Stimulated activated naive CD4-positive, alpha-beta T cell (primary cell): ENCODE results near the gene NAP1L1.

Experiments used
- DNase-seq, 6 experiments: peaks; one replicate each; lab custom pipeline; 2025; lab: John Stamatoyannopoulos, UW

The NAP1L1 gene, protein sequence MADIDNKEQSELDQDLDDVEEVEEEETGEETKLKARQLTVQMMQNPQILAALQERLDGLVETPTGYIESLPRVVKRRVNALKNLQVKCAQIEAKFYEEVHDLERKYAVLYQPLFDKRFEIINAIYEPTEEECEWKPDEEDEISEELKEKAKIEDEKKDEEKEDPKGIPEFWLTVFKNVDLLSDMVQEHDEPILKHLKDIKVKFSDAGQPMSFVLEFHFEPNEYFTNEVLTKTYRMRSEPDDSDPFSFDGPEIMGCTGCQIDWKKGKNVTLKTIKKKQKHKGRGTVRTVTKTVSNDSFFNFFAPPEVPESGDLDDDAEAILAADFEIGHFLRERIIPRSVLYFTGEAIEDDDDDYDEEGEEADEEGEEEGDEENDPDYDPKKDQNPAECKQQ

DNA sequence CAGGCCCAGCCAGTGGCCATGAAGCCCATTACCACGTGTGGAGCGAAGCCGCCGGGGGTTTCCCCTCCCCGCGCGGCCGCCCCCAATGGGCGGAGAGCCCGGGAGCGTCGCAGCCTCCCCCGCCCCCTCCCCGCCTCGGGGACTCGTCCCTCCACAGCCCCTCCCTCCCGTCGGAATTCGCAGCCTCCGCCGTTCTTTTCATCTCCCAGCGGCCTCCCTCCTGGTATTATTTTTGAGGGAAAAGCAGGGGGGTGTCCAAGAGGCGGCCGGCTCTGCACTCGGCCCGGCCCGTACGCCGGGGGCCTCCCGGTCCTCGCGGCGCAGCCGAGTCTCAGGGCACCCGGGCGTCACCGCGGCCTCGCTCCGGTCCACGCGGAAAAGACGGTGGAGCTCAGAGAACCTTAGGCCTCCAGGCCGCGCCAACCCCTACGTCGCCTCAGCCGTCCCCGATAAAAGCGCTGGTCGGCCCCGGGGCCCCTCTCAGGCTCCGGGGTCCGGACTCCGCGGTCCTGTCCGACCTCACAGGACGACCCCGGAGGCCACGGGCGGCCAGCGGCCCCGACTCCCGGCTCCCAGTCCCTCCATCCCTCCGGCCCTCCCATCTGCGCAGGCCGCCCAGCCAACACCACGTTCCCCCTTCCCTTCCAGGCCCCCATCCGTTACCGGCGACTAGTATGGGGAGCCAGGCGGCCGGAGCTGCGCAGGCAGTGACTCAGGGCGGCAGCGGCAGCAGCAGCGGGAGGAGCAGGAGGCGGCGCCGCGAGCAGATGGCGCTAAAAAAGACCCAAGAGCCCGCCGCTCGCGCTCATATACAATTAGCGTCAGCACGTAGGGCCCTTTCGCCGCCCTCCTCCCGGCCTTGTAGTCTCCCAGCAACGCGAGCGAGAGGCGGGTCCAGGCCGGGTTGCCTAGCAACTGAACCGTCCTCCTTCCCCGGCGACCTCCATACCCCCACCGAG, at the start of gene NAP1L1:
TSS of gene NAP1L1 (minus strand) at position 782 of the 959 bp plus-strand sequence. CDS start 10,466 bp downstream, outside the sequence.
- peak; percentile 91 to 94 (median 94) for DNase-seq

DNA sequence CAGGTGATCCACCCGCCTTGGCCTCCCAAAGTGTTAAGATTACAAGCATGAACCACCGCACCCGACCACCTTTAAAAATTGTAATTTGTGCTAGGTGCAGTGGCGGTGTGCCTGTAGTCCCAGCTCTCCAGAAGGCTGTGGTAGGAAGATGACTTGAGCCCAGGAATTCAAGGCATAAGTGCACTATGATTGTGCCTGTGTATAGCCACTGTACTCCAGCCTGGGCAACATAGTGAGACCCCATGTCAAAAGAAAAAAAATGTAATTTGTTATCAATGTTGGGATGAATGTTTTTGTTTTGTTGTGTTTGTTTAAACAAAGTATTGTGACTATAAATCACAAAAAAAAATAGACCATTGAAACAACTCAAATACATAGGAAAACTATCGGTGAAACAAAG, 43.1 kb upstream of the NAP1L1 start:
- no peak for DNase-seq

DNA sequence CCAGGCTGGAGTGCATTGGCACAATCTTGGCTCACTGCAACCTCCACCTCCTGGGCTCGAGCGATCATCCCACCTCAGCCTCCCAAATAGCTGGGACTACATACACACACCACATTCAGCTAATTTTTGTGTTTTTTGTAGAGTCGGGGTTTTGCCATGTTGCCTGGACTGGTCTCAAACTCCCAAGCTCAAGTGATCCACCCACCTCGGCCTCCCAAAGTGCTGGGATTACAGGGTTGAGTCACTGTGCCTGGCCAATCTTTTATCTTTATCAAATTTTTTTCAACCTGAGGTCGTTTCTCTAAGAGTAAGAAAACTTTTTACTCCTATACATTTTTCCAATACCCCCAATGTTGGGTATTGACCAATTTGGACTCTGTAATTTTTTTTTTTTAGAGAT, 40.0 kb upstream of the NAP1L1 start:
- no peak for DNase-seq

DNA sequence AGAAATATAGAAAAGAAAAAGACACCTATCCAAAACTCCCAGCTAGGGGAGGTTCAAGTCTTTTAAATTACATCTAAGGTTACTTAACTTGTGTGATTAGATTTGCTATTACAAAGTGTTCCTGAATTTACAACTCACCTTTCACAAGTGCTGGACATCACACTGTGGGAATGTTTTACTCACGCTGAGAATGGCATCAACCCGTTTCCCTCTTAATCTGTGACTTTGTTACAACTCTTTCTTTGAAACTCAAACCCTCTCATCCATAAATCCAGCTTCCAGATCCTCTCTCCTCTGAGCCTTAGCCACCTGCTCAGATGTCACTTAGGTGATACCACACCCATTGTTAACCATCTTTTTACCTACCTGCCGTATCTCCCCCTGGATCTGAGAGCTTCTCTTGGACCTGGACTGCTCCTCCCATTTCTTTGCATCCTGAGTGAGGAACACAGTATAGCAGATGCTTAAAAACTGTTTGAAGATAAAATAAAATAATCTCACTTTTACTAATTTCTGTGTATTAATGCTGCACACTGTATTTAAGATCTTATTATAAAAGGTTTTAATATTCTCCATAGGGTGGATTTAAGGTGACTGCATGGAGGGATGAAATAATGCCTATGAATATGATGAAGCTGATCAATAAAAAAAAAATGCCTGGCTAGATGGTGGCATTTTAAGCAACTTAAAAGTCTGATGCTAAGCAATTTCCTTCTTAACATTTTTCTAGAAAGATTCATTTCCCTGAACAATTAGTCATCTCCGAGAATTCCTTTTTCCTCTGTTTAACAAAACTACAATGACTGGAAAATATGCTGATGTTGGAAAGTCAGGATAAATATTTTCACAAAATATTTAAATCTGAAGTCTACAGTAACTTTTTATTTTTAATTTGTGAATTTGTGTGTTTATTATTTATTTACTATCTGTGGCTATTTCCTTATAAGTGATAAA, 39.1 kb upstream of the NAP1L1 start:
- no peak for DNase-seq

DNA sequence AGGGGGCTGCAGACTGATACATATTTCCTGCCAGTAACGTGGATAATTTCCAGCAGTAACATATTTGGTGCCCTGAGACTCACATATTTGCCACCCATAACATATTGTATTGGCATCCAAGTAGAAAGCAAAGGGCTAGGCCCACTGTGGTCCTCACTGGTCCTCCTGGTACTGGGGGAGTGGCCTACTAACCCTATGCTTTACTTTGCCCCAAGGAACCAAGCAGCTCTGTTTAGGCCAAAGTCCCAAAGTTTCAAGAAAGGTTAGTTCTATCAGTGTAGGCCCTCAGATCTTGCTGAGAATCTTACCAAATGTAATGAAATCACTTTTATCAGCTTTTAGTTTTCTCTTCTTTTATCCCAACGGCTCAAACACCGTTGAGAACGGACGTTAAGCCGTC, 35.4 kb upstream of the NAP1L1 start:
- DNase-seq: no peak

DNA sequence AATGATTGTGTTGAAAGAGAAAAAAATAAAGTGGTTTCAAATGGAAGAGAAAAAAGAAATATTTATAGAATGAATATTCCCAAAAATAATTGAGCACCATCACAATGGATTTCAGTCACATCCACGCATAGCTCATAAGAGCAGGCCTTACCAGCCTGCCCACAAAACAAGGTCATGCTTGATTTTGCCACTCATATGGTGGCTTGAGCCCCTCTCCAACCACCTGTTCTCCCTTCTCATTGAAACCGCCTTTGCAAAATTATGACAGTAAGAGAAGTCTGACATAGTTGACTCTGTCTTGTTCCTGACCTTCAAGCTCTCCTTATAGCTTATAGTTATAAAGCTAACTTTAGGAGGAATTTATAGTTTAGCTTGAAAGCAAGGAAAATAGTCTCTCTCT, 33.3 kb upstream of the NAP1L1 start:
- no peak for DNase-seq

DNA sequence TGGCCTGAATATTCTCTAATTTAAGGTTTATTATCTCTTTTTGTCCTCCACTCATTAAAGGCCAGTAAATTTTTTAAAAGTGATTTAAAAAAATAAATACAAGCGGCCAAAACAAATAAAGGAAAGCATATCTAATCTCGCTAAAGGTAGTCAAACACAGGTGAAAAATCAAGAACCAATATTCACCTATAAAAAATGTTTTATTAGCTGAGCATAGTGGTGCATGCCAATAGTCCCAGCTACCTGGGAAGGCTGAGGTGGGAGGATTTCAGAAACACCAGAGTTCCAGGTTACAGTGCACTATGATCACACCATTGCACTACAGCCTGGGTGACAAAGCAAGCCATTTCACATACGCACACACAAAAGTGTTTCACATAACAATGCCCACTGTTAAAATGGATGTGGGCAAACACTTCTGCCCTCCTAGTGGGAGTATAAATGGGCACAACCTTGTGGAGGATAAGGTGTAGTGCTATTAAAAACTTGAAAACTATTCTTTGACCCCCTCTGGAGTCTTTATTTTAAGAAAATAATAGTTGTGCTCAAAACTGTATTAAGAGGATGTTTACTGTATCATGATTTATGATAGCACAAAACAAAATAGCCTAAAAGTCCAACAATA, 32.7 kb upstream of the NAP1L1 start:
- no peak for DNase-seq

DNA sequence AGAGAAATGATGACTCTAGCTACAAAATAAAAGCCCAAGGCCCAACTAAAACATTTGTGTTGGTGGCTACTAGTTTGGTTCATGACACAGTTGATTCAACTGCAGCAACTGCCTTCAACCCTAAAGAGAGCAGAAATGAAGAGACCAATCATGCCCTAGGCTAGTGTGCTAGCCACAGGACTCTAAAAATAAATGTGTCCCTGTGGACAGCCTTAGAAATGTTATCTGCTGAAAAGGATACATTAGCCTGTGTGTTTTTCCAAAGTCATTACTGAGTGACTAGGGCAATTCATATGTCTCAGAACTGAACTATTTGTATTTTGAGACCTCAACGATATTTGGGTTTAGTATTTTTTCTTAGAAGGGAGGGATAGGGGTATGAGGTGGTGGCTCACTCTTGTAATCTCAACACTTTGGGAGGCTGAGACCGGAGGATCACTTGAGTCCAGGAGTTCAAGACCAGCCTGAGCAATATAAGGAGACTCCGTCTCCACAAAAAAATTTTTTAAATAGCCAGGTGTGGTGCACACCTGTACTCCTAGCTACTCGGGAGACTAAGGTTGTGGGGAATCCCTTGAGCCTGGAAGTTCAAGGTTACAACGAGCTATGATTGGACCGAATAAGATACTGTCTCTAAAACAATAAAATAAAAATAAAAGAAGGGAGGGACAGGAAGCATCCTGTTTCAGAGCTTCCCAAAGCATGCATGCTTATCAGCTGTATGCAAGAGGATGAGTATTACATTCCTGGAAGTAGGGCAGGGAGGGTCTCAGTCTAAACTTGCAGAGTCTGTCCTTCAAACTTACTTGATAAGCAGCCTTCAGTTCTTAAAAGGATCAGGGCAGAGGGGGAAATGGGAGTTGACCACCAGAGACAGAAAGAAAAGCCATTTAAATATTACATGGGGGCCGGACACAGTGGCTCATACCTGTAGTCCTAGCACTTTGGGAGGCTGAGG, 29.6 kb upstream of the NAP1L1 start:
- DNase-seq: no peak

DNA sequence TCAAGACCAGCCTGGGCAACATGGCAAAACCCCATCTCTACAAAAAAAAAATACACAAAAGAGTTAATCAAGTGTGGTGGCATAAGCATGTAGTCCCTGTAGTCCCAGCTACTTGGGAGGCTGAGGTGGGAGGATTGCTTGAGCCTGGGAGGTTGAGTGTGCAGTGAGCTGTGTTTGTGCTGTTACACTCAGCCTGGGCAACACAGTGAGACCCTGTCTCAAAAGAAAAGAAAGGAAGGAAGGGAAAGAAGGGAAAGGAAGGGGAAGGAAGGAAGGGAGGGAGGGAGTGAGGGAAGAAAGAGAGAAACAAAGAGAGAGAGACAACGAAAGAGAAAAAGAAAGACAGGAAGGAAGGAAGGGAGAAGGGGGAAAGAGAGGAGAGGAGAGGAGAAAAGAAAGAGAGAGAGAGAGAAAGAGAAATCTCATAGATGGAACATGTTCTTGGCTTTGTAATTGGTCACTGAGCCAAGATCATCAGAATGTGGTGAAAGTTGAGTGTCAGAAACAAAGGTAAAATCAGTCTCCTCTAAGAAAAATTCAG, 26.8 kb upstream of the NAP1L1 start:
- no peak for DNase-seq

DNA sequence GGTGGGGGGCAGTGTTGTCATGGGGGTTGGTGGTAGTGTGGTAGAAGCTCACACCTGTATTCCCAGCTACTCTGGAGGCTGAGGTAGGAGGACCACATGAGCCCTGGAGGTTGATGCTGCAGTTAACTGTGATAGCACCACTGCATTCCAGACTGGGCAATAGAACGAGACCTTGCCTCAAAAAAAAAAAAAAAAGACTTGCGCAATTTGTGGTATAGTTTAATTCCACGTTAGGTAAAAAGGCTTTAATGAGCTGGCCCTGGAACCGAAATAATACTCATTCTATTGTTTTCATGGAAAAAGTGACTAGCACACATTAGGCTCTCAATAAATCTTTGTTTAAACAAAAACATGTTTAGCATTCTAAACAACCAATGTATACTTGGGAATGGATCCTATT, 25.4 kb upstream of the NAP1L1 start:
- no peak for DNase-seq

DNA sequence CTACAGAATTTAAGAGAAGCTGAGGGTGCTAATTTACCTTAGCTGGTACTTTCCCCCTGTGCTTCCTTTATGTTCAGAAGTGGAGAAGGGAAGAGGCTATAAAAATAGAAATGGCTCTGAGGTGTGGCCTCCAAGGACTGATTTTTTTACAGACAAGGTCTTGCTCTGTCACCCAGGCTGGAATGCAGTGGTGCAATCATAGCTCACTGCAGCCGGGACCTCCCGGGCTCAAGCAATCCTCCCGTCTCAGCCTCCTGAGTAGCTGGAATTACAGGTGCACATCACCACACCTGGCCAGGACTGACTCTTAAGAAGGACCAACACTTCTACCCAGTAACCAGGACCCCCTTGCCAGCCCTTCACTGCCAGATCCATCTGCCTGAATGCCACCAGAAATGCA, 23.9 kb upstream of the NAP1L1 start:
- no peak for DNase-seq

DNA sequence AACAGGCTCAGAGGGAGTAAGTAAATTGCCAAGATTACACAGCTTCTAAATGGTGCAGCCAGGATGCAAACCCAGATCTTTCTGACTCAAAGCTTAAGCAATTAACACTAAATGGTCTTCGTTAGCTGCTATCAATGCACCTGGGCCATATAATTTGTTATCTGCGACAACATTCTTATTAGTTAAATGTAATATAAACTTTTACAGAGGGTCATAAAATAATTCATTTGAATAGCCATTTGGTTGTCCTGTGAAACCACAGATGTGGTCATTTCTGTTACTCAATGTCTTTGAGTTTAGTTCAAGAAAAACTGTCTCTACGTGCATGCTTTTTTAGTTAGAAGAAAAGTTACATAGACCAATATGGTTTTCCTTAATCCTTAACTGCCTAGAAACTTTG, 22.1 kb upstream of the NAP1L1 start:
- no peak for DNase-seq

DNA sequence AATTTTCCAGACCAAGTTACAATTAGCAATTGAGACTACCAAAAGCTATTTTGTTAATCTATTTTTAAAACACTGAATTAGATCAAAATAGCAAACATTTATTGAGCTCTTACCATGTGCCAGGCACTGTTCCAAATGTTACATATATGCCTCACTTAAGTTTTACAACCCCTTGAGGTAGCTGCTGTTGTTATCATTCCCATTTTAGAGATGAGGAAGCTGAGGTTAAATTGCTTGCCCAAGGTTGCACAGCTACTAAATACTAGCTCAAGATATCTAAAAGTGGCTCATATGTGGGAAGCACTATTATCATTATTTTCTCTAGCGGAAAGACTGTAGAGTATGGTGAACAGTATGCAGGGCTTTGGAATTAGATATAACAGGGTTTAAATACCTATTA, 19.5 kb upstream of the NAP1L1 start:
- DNase-seq: no peak

DNA sequence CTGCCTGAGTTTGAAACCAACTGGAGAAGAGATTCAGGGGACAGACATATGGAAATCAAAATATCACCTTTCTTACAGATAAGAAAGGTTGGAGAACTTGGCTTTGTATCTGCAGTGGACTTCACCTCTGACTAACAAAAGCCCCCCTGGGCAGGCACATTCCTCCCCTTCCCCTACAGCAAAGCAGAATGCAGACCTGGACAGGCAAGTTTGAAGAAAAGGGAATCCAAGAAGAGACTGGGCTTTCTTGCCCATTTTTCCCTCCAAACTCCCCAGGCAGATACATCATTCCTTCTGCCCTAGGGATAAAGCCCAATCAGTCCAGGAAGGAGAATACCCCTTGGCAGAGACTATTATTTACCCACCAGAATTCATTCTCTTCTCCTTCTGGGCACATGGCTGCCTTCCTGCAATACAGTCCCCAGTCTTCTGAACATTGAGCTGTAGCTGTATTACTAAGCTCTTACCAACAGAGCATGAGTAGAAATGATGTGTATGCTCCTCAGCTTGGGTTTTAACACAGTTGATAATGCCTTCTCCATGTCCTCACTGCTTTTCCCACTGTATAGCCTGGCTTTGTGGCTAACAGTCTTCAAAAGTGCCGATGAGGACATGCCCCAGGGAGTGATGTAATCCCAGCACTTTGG, 17.4 kb upstream of the NAP1L1 start:
- no peak for DNase-seq

DNA sequence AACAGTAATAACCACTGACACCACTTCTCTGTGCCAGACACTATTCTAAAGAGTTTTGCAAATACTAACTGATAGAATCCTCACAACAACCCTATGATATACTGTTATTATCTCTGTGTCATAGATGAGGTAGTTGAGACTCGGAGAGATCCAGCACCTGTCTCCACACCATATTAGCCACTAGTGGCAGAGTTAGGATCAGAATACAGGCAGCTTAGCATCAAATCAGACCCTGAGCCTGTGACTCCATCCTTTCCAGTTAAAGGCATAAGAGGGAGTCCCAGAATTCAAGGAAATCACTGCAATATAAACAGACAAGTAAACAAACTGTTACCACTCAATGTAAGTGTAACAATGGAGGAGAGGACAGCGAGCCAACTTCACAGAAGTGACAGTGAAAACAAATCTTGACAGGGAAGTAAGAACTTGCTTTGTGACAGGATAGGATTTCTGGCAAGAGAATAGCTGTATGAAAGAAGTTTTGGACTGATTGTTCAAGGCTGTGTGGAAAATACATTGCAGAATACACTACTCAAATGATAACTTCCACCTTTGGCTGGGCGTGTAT, 11.7 kb upstream of the NAP1L1 start:
- DNase-seq: no peak

DNA sequence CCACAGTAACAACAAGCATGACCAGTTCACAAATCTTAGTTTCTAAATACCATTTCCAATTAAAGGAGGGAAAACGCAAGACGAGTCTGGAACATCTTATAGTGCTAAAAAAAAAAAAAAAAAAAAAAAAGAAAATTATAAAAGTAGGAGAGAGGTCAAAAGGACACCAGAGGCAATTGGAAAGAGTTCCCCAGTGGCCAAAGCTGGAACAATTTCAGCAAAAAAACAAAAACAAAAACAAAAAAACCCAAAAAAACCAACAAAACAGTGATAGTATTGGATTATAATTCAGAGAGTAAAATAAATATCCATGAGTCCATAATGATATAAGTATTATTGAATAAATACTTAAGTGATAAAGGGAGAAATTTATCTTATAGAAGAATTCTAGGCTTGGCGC, 10.3 kb upstream of the NAP1L1 start:
- no peak for DNase-seq

DNA sequence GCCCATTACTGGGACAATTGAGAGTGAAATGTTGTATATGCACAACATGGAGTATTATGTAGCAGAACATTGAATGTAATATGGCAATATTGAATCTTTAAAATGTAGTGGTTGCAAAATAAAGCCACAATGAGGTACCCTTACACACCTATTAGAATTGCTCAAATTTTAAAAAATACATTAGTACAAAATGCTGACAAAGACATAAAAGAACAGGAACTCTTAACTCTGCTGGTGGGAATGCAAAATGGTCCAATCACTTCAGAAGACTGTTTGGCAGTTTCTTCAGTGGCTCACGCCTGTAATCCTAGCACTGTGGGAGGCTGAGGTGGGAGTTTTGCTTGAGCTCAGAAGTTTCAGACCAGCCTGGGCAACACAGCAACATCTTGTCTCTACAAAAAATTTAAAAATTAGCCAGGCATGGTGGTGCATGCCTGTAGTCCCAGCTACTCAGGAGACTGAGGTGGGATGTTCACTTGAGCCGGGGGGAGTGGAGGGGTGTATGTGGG, 6.8 kb upstream of the NAP1L1 start:
- no peak for DNase-seq

DNA sequence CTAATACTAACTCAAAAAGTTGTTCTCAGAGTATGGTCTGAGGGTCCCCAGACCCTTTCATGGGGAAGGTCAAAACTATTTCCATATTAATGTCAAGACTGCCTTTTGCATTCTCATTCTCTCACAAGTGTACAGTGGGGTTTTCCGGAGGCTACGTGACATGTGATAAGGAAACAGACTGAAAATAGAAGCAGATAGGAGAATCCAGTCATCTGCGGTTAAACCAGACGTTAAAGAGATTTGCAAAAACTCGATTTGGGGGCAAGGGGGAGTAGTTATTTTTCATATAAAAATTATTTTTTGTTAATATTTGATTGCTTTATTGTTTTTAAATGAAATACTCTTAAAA, 1.0 kb upstream of the NAP1L1 start:
- peak in 4 of 6 experiments; percentile 25 to 37 (median 30) for DNase-seq
